Muscle layer of colon (tissue), 2 donors: ENCODE measurements around the gene USB1.
A peak's percentile ranks its signal among the peaks of the same experiment; 100 is the strongest.
"Not testable (repeated sequence)": the region's sequence is repeated elsewhere in the genome, so short reads cannot be mapped to it uniquely, and the experiment has no call there.

Experiments used
- H3K27ac ChIP-seq: one replicate; pipeline ENCODE4 v1.7.0; 2013; ENCODE audit warnings: low read depth, mild to moderate bottlenecking, low read length, moderate library complexity
- H3K27me3 ChIP-seq, 2 donors: one replicate each; pipeline ENCODE4 v1.7.0; 2013; ENCODE audit warnings: low read length in 2 of 2, mild to moderate bottlenecking in 2 of 2; ENCODE audit not compliant: insufficient read depth in 2 of 2, control insufficient read depth in 1 of 2
- H3K36me3 ChIP-seq: one replicate; pipeline ENCODE4 v1.7.0; 2013; ENCODE audit warnings: mild to moderate bottlenecking, low read length; ENCODE audit not compliant: insufficient read depth
- H3K4me1 ChIP-seq: one replicate; pipeline ENCODE4 v1.7.0; 2013; ENCODE audit warnings: mild to moderate bottlenecking, low read length; ENCODE audit not compliant: insufficient read depth
- H3K4me3 ChIP-seq, 2 donors: one replicate each; pipeline ENCODE4 v1.7.0; 2013; ENCODE audit warnings: low read length in 2 of 2, low read depth in 1 of 2, mild to moderate bottlenecking in 1 of 2, moderate library complexity in 1 of 2
- H3K9ac ChIP-seq: one replicate; pipeline ENCODE4 v1.7.0; 2013; ENCODE audit warnings: low read length
- H3K9me3 ChIP-seq: one replicate; pipeline ENCODE4 v1.7.0; 2013; ENCODE audit warnings: mild to moderate bottlenecking, low read length
- donor health status: abdominal sarcoma.
- donor health status: Adenocarcinoma of cecum.

USB1 gene

DNA sequence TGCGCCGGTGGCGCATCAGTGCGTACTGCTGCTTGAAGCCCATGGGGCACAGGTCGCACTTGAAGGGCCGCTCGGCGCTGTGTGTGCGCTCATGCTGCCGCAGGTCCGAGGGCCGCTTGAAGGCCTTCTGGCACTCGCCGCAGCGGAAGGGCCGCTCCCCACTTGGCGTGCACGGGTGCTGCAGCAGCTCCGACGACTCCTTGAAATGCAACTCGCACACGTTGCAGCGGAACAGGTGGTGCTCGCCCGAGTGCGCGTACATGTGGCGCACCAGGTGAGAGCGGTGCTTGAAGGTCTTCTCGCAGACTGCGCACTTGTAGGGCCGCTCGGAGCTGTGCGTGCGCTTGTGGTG is 4.1 kb upstream of the USB1 start:
- Histone ChIP-seq H3K36me3 (peaks cover 42% of the 10 kb centered on the region), H3K4me3 (no peak overlapping the region), H3K27ac (no peak overlapping the region), H3K27me3 (no peaks in the 10 kb centered on the region), H3K9ac (no peak overlapping the region), H3K4me1 (peaks cover 12% of the 10 kb centered on the region), H3K9me3 (no peaks in the 10 kb centered on the region)

DNA sequence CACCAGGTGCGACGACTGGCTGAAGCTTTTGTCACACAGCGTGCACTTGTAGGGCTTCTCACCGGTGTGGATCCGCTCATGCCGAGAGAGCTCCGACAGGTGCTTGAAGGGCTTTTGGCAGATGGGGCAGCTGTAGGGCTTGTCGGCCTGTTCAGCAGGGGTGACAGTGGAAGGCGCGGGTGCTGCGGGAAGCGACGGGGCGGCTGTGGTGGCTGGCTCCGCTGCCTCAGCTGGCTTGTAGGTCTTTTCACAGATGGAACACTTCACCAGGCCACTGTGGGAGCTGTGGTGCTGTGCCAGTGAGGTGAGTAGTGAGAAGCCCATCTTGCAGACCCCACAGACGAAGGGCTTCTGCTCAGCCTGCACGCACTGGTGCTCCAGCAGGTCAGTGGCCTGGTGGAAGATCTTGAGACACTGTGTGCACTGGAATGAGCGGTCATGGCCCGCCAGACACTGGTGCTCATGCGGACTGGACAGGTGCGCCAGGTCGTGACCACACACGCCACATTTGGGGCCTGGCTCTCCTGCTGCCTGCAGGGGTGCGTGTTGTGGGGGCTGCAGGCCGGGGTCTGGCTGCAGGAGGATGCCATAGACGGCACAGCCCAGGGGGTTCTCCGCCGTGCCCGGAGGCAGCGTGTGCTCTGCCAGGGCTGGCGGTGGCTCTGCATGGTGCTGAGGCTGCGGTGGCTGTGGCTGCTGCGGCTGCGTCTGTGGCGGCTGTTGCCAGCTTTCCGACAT is 3.5 kb upstream of the USB1 start:
- H3K36me3 ChIP-seq = peaks cover 42% of the 10 kb centered on the region
- peaks cover 12% of the 10 kb centered on the region for H3K4me1 ChIP-seq
- H3K9ac ChIP-seq = no peak overlapping the region
- no peaks in the 10 kb centered on the region for H3K9me3 ChIP-seq
- H3K4me3 ChIP-seq = no peak overlapping the region
- H3K27me3 ChIP-seq = no peaks in the 10 kb centered on the region
- no peak overlapping the region for H3K27ac ChIP-seq

DNA sequence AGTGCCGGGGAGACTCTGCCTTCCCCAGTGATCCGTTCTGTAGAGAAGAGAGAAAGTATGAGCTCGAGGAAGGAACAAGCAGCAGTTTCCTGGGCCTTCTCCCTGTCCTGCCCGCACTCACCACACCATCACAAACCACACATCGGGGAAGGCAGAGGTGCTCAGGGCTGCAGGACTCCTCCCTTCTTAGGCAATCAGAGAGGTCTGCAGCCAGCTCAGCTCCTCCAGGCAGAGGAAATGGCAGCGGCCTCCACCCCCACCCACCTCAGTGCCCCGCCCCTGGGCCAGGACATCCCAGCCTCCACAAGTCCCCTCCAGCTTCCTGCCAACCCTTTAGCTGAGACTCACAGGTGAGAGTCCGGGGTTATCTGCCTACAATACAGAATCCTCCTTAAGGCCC is 2.7 kb upstream of the USB1 start:
- H3K4me3 ChIP-seq = no peak overlapping the region
- no peaks in the 10 kb centered on the region for H3K9me3 ChIP-seq
- H3K36me3 ChIP-seq = peaks cover 42% of the 10 kb centered on the region
- H3K27ac ChIP-seq = no peak overlapping the region
- H3K4me1 ChIP-seq = peaks cover 12% of the 10 kb centered on the region
- peak overlapping the region; percentile 51 for H3K9ac ChIP-seq
- H3K27me3 ChIP-seq = no peaks in the 10 kb centered on the region

DNA sequence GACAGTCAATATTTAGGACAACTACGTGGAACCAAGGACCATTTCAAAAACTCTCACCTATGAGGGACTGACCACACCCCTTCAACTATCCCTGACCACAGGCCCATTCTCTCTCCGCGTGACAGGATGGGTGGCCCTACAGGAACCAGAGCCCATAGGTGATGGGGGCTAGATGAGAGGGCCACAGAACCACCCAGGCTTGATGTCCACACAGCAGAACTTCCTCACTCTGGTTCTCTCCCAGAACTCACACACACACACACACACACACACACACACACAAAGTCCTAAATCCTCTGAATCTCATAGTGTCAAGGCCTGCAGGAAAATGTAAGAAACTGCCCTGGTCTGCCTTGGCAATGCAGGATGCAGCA is 2.2 kb upstream of the USB1 start:
- Histone ChIP-seq H3K9me3 (no peaks in the 10 kb centered on the region), H3K27ac (peak overlapping the region; percentile 70), H3K27me3 (no peaks in the 10 kb centered on the region), H3K36me3 (peaks cover 39% of the 10 kb centered on the region), H3K4me3 (peak overlapping the region in 1 of 2 donors; percentile 72), H3K9ac (peak overlapping the region; percentile 51), H3K4me1 (peaks cover 12% of the 10 kb centered on the region)

DNA sequence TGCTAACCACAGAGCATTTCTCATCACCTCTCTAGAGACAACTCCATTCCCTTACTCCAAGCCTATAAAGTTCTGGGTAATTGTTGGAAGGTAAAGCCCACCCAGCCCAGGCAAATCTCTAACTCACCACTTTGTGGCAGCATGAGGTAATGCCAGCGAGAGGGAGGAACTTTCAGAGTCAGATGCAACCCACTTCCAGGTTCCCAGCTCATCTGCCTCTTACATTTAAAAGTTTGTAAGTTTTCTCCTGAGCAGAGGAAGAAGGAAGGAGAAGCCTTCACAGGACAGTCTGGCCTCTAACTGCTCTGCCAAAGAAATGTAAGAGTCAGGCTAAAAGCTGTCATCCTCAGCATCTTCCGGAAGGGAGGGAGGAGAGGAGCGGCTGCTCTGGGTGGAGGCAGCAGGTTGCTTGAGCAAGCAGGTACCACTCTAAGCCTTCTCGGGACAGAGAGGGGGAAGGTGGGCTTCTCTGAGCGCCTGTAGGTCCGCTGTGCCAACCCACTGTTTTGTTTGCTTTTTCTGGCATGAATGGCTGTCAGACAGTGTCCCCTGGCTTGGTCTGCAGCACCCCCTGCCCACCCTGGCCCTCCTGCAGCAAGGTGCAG is 1.7 kb upstream of the USB1 start:
- Histone ChIP-seq H3K4me1 (peaks cover 12% of the 10 kb centered on the region), H3K36me3 (peaks cover 34% of the 10 kb centered on the region), H3K9ac (peak overlapping the region; percentile 69), H3K27me3 (no peaks in the 10 kb centered on the region), H3K27ac (peak overlapping the region; percentile 70), H3K9me3 (no peaks in the 10 kb centered on the region), H3K4me3 (peak overlapping the region; percentile 72 to 82)

DNA sequence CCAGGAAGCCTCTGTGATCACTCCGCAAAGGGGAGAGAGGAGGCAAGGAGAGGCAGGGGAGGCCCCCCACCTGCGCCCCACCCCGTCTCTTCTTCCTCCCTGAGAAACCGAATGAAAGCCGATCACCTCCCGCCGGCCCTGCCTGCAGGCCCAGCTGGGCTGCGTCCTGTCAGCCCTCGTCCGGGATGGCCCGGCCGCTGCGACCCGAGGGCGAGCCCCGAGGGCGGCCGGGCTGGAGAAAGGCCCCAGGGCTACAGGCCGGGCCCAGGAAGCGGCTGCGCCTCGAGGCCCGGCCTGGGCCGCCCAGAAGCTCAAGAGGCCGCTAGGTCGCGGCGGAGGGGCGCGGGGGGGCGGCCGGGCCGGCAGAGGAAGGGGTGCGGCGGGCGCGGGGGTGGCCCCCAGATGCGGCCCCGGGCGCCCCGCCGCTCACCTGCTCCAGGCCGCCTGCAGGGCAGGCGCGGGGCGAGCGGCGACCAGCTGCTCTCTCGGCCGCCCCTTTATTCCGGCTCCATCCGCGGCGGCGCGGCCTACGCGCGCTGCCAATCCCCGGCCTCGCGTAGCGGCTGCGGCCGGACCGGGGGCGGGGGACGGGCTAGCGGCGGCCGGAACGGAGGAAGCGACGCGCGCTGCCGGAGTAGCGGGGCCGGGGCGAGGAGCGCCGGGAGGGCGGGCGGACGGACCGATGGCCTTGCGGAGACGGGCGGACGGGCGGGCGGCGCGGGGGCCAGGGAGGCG is 1.1 kb upstream of the USB1 start, which contains the start of gene ZNF319:
Gene ZNF319 (minus strand): TSS at position 702 of the 735 bp plus-strand sequence. CDS start 2,407 bp downstream, outside the sequence.
- Histone ChIP-seq H3K9ac (peak within 1 kb of the TSS; percentile 69), H3K27me3 (no peaks in the 10 kb centered on the region), H3K27ac (peak within 1 kb of the TSS; percentile 97), H3K9me3 (no peaks in the 10 kb centered on the region), H3K4me3 (peak within 1 kb of the TSS; percentile 87 to 94), H3K4me1 (peaks cover 12% of the 10 kb centered on the region), H3K36me3 (peaks cover 27% of the 10 kb centered on the region)

DNA sequence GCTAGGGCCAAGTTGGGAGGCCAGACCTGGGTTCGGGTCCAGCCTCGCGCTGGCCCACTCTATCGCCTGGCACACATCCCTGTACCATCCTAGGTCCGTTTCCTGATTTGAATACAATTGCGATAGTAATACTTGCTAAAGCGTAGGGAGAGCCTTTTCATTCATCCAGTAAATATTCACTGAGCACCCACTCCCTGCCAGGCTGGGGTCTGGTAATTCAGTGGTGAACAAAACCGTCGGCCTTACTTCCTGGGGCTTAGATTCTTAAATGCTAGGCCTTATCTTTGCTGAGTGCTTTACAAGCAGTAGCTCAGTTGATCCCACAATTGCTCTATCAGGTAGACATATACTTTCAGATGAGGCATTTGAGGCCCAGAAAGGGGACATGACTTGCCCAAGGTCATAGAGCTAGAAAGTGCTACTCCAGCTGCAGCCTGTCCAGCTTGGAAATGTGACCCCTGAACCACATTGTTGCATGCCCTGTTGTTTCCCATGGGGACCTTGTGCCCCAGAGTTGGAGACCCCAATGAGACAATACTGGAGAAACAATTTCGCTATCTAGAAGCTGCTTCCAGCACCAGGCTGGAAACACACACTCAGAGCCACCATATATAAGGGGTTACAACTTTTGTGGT is 691 bp downstream of the USB1 start:
- H3K27me3 ChIP-seq = no peaks in the 10 kb centered on the region
- H3K9me3 ChIP-seq = no peaks in the 10 kb centered on the region
- no peak overlapping the region for H3K9ac ChIP-seq
- peaks cover 12% of the 10 kb centered on the region for H3K4me1 ChIP-seq
- peaks cover 10% of the 10 kb centered on the region for H3K36me3 ChIP-seq
- peak overlapping the region; percentile 97 for H3K27ac ChIP-seq
- H3K4me3 ChIP-seq = peak overlapping the region; percentile 87 to 94

DNA sequence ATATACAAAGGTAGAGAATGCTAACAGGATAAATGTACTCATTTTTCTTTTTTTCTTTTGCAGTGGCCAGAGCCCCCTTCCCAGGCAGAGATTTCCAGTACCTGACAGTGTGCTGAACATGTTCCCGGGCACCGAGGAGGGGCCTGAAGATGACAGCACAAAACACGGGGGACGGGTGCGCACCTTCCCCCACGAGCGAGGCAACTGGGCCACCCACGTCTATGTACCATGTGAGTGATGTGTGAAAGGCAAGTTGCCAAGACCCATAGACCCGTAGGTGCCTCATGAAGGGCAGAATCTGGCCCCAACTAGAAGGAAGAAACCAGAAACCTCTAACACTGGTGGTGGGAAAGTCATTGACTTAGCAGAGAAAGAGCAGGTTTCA is 1.2 kb downstream of the USB1 start:
- Histone ChIP-seq H3K4me3 (no peak overlapping the region), H3K9ac (no peak overlapping the region), H3K36me3 (peaks cover 4% of the 10 kb centered on the region), H3K27me3 (no peaks in the 10 kb centered on the region), H3K27ac (no peak overlapping the region), H3K4me1 (peaks cover 12% of the 10 kb centered on the region), H3K9me3 (no peaks in the 10 kb centered on the region)

DNA sequence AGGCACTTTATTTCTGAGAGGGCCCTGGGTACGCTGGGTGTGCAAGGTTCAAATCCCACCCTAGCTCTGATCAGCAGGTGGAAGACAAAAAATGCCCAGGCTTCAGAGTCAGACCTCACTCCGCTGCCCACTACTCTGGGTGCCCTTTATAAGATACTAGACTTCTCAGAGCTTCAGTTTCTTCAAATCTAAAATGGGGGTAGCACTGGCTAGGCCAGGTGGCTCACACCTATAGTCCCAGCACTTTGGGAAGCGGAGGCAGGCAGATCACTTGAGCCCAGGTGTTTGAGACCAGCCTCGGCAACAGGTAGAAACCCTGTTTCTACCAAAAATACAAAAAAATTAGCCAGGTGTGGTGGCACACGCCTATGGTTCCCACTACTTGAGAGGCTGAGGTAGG is 1.7 kb downstream of the USB1 start:
- Histone ChIP-seq H3K9me3 (no peaks in the 10 kb centered on the region), H3K4me3 (no peak overlapping the region), H3K27me3 (no peaks in the 10 kb centered on the region), H3K36me3 (no peaks in the 10 kb centered on the region), H3K4me1 (peaks cover 12% of the 10 kb centered on the region), H3K9ac (no peak overlapping the region), H3K27ac (no peak overlapping the region)

DNA sequence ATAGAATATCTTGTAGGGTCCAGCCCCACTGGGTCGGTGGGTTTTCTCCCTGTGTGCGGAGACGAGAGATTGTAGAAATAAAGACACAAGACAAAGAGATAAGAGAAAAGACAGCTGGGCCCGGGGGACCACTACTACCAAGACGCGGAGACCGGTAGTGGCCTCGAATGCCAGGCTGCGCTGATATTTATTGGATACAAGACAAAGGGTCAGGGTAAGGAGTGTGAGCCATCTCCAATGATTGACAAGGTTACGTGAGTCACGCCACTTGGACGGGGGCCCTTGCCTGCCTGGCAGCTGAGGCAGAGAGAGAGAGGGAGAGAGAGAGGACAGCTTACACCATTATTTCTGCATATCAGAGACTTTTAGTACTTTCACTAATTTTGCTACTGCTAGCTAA is 3.5 kb downstream of the USB1 start:
- not testable (repeated sequence) for H3K27ac ChIP-seq, H3K9me3 ChIP-seq, H3K9ac ChIP-seq, H3K36me3 ChIP-seq, H3K4me3 ChIP-seq, H3K27me3 ChIP-seq, H3K4me1 ChIP-seq

DNA sequence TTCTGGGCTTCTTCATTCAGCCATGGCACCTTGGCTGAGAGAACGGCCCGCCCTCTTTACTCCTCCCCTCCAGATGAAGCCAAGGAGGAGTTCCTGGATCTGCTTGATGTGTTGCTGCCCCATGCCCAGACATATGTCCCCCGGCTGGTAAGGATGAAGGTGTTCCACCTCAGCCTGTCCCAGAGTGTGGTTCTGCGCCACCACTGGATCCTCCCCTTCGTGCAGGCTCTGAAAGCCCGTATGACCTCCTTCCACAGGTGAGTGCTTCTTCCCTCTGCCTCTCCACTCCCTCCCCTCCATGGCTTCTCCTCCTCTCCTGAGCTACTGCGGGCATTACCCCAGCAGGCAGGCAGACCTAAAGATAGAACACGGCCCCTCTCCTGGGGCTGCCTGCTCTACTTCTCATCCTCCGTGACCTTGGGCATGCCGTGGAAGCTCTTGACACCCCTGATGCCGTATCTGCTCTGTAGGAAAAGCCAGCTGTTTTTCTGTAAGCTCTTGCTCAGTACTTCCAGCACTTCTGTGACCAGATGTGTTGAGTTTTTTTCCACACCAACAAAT is 8.7 kb downstream of the USB1 start:
- no peak overlapping the region for H3K9ac ChIP-seq
- no peak overlapping the region for H3K27ac ChIP-seq
- no peak overlapping the region for H3K4me3 ChIP-seq
- no peaks in the 10 kb centered on the region for H3K4me1 ChIP-seq
- no peaks in the 10 kb centered on the region for H3K27me3 ChIP-seq
- no peaks in the 10 kb centered on the region for H3K9me3 ChIP-seq
- H3K36me3 ChIP-seq = peaks cover 27% of the 10 kb centered on the region
